Measurements from ENCODE around the gene AXIN2. TPM values are rescaled to one million over a fixed set of nuclear protein-coding genes. Genes with fewer than 3 reads are reported as not detected.
A peak's percentile ranks its signal among the peaks of the same experiment; 100 is the strongest.

AXIN2 gene
- polyA plus RNA-seq, 1 donor from 2014 or later: 26.7 TPM

- Histone ChIP-seq H3K9me3 (ENCODE audit: low read length) (no peaks in the 10 kb centered on the region), H3K36me3 (ENCODE audit: insufficient read depth, low read length) (no peaks in the 10 kb centered on the region), H3K9ac (ENCODE audit: low read length) (peak overlapping the region; percentile 58), H3F3A (ENCODE audit: insufficient read depth, low read length, poor library complexity, severe bottlenecking) (no peaks in the 10 kb centered on the region), H2AFZ (ENCODE audit: low read depth, low read length) (peak overlapping the region; percentile 16), H3K27me3 (ENCODE audit: insufficient read depth, low read depth, low read length) (no peaks in the 10 kb centered on the region), H3K4me3 (ENCODE audit: low read length) (peak overlapping the region; percentile 53), H3K4me2 (ENCODE audit: low read length) (no peak overlapping the region), H4K20me1 (ENCODE audit: insufficient read depth) (no peaks in the 10 kb centered on the region), H3K27ac (ENCODE audit: low read length) (peak overlapping the region; percentile 77), H3K79me2 (replicated peaks; ENCODE audit: insufficient read depth, low read length) (no peaks in the 10 kb centered on the region), H3K9me2 (ENCODE audit: insufficient read depth, low read length) (no peaks in the 10 kb centered on the region)
- TF ChIP-seq POLR2AphosphoS5 (IDR thresholded peaks at IDR 0.05) (no peak), EZH2 (IDR thresholded peaks at IDR 0.05; ENCODE audit: borderline replicate concordance, insufficient read depth, low read length, poor library complexity, severe bottlenecking) (no peak), MXI1 (conservative IDR thresholded peaks at IDR 0.05; ENCODE audit: poor library complexity, severe bottlenecking) (no peak), SMC3 (conservative IDR thresholded peaks at IDR 0.05; ENCODE audit: poor library complexity) (no peak), RAD21 (conservative IDR thresholded peaks at IDR 0.05) (no peak), EP300 (conservative IDR thresholded peaks at IDR 0.05; ENCODE audit: poor library complexity, severe bottlenecking) (no peak), TAF1 (IDR thresholded peaks at IDR 0.05; ENCODE audit: low read depth) (no peak), REST (IDR thresholded peaks at IDR 0.05; ENCODE audit: borderline replicate concordance) (no peak), CTCF (IDR thresholded peaks at IDR 0.05; ENCODE audit: poor library complexity, severe bottlenecking) (no peak)
Measured at GRCh38 chr17:65565559-65565958, 4.1 kb upstream of the AXIN2 start.

GRCh38 chr17:65564793-65565192 is 3.3 kb upstream of the AXIN2 start:
- Histone ChIP-seq H3K4me2 (ENCODE audit: low read length) (peak overlapping the region; percentile 64), H3K36me3 (ENCODE audit: insufficient read depth, low read length) (no peaks in the 10 kb centered on the region), H3K79me2 (replicated peaks; ENCODE audit: insufficient read depth, low read length) (no peaks in the 10 kb centered on the region), H3K9ac (ENCODE audit: low read length) (peak overlapping the region; percentile 58), H3K9me2 (ENCODE audit: insufficient read depth, low read length) (no peaks in the 10 kb centered on the region), H4K20me1 (ENCODE audit: insufficient read depth) (peaks cover 3% of the 10 kb centered on the region), H2AFZ (ENCODE audit: low read depth, low read length) (peak overlapping the region; percentile 16), H3K27me3 (ENCODE audit: insufficient read depth, low read depth, low read length) (no peaks in the 10 kb centered on the region), H3F3A (ENCODE audit: insufficient read depth, low read length, poor library complexity, severe bottlenecking) (no peaks in the 10 kb centered on the region), H3K4me3 (ENCODE audit: low read length) (peak overlapping the region; percentile 53), H3K27ac (ENCODE audit: low read length) (peak overlapping the region; percentile 77), H3K9me3 (ENCODE audit: low read length) (no peaks in the 10 kb centered on the region)
- TF ChIP-seq REST (IDR thresholded peaks at IDR 0.05; ENCODE audit: borderline replicate concordance) (no peak), EZH2 (IDR thresholded peaks at IDR 0.05; ENCODE audit: borderline replicate concordance, insufficient read depth, low read length, poor library complexity, severe bottlenecking) (no peak), SMC3 (conservative IDR thresholded peaks at IDR 0.05; ENCODE audit: poor library complexity) (peak; percentile 16), RAD21 (conservative IDR thresholded peaks at IDR 0.05) (peak; percentile 30), EP300 (conservative IDR thresholded peaks at IDR 0.05; ENCODE audit: poor library complexity, severe bottlenecking) (peak; percentile 53), TAF1 (IDR thresholded peaks at IDR 0.05; ENCODE audit: low read depth) (no peak), MXI1 (conservative IDR thresholded peaks at IDR 0.05; ENCODE audit: poor library complexity, severe bottlenecking) (peak; percentile 86), POLR2AphosphoS5 (IDR thresholded peaks at IDR 0.05) (peak; percentile 27)
